DOHH2 (cell line): ENCODE measurements around the gene TCTN1.

Experiments
- H3F3A ChIP-seq: fragments of 200-600 bp; sonication (generic), shearing (Covaris generic); 2 replicates; pipeline ENCODE4 v1.6.0; 2016; ENCODE audit warnings: antibody characterized with exemption, mild to moderate bottlenecking; ENCODE audit not compliant: control insufficient read depth, insufficient read depth
- H3K27ac ChIP-seq: fragments of 200-600 bp; sonication (generic); 2 replicates; pipeline ENCODE4 v1.5.1; 2014; ENCODE audit warnings: low read depth, mild to moderate bottlenecking, low read length, moderate library complexity
- H3K27me3 ChIP-seq: fragments of 200-600 bp; sonication (generic); 2 replicates; pipeline ENCODE4 v1.6.1; 2014; ENCODE audit warnings: mild to moderate bottlenecking, low read length, mixed read lengths; ENCODE audit not compliant: control insufficient read depth
- H3K36me3 ChIP-seq: fragments of 200-600 bp; sonication (generic); 2 replicates; pipeline ENCODE4 v1.6.1; 2014; ENCODE audit warnings: mild to moderate bottlenecking, low read length, moderate library complexity, mixed read lengths; ENCODE audit not compliant: control insufficient read depth
- H3K4me1 ChIP-seq: fragments of 200-600 bp; sonication (generic); 2 replicates; pipeline ENCODE4 v1.6.1; 2014; ENCODE audit warnings: mild to moderate bottlenecking, low read length, mixed read lengths; ENCODE audit not compliant: control insufficient read depth
- H3K4me2 ChIP-seq: fragments of 200-600 bp; sonication (generic); 2 replicates; pipeline ENCODE4 v1.6.0; 2014; ENCODE audit warnings: mild to moderate bottlenecking, low read length, moderate library complexity
- H3K4me3 ChIP-seq: fragments of 200-600 bp; sonication (generic); 2 replicates; pipeline ENCODE4 v1.5.1; 2014; ENCODE audit warnings: mild to moderate bottlenecking, low read length, mixed read lengths
- H3K79me2 ChIP-seq: fragments of 200-600 bp; sonication (generic); 2 replicates; pipeline ENCODE4 v1.6.1; 2014; ENCODE audit warnings: mild to moderate bottlenecking, low read length, mixed read lengths; ENCODE audit not compliant: control insufficient read depth
- H3K9me2 ChIP-seq: fragments of 200-600 bp; sonication (generic); replicated peaks from 2 replicates; pipeline ENCODE4 v1.6.1; 2014; ENCODE audit warnings: mild to moderate bottlenecking, low read length, mixed read lengths; ENCODE audit not compliant: control insufficient read depth
- H3K9me3 ChIP-seq: fragments of 200-600 bp; sonication (generic); 2 replicates; pipeline ENCODE4 v1.6.1; 2014; ENCODE audit warnings: antibody characterized with exemption, low read length, mixed read lengths; ENCODE audit not compliant: control insufficient read depth, insufficient read depth
- H4K20me1 ChIP-seq: fragments of 200-600 bp; sonication (generic); 2 replicates; pipeline ENCODE4 v1.6.0; 2014; ENCODE audit warnings: low read depth, mild to moderate bottlenecking, antibody characterized with exemption, low read length, moderate library complexity; ENCODE audit not compliant: control insufficient read depth, insufficient read depth
- CTCF ChIP-seq: fragments of 200-600 bp; sonication (generic); IDR thresholded peaks from one replicate; pipeline ENCODE4 v1.5.1; 2014; ENCODE audit warnings: antibody characterized with exemption, mild to moderate bottlenecking, low read depth, low read length; ENCODE audit not compliant: poor library complexity, severe bottlenecking
- EZH2phosphoT487 ChIP-seq: fragments of 200-600 bp; sonication (generic); IDR thresholded peaks from 2 replicates; pipeline ENCODE4 v1.6.1; 2017; ENCODE audit warnings: borderline replicate concordance, mild to moderate bottlenecking, antibody characterized with exemption, low read length, moderate library complexity, mixed read lengths

Gene TCTN1

GRCh38 chr12:110657747-110658146 is 43.8 kb downstream of the TCTN1 start:
- Histone ChIP-seq H4K20me1 (no peaks in the 10 kb centered on the region), H3K4me2 (no peak overlapping the region), H3K27me3 (no peaks in the 10 kb centered on the region), H3F3A (peaks cover 9% of the 10 kb centered on the region), H3K27ac (no peak overlapping the region), H3K9me3 (no peaks in the 10 kb centered on the region), H3K4me3 (no peak overlapping the region), H3K79me2 (peaks cover 43% of the 10 kb centered on the region), H3K9me2 (no peaks in the 10 kb centered on the region), H3K36me3 (peaks cover 73% of the 10 kb centered on the region), H3K4me1 (peaks cover 81% of the 10 kb centered on the region)
- TF ChIP-seq EZH2phosphoT487 (no peak), CTCF (no peak)

- Histone ChIP-seq H3K4me3 (no peak overlapping the region), H3K4me1 (peaks cover 82% of the 10 kb centered on the region), H3K9me2 (no peaks in the 10 kb centered on the region), H4K20me1 (no peaks in the 10 kb centered on the region), H3K36me3 (peaks cover 74% of the 10 kb centered on the region), H3K79me2 (peaks cover 48% of the 10 kb centered on the region), H3F3A (peaks cover 9% of the 10 kb centered on the region), H3K27ac (no peak overlapping the region), H3K4me2 (no peak overlapping the region), H3K27me3 (no peaks in the 10 kb centered on the region), H3K9me3 (no peaks in the 10 kb centered on the region)
- TF ChIP-seq CTCF (no peak), EZH2phosphoT487 (no peak)
These were observed 44.3 kb downstream of the TCTN1 start for GRCh38 chr12:110658242-110658641.

GRCh38 chr12:110658878-110659277 is 44.9 kb downstream of the TCTN1 start:
- no peaks in the 10 kb centered on the region for H3K27me3 ChIP-seq
- peaks cover 7% of the 10 kb centered on the region for H3F3A ChIP-seq
- TF ChIP-seq CTCF (no peak), EZH2phosphoT487 (no peak)
- no peak overlapping the region for H3K4me3 ChIP-seq
- peaks cover 84% of the 10 kb centered on the region for H3K4me1 ChIP-seq
- H4K20me1 ChIP-seq, result no peaks in the 10 kb centered on the region
- peaks cover 48% of the 10 kb centered on the region for H3K79me2 ChIP-seq
- H3K9me3 ChIP-seq, result no peaks in the 10 kb centered on the region
- peak overlapping the region; percentile 16; the same call in 1 of the 2 replicates for H3K4me2 ChIP-seq
- H3K36me3 ChIP-seq, result peaks cover 71% of the 10 kb centered on the region
- no peaks in the 10 kb centered on the region for H3K9me2 ChIP-seq
- H3K27ac ChIP-seq, result peak overlapping the region; percentile 20; the same call in 1 of the 2 replicates
